GM10266 (cell line): ENCODE measurements around the gene TANGO2.

Experiments
- DNase-seq: peaks from one replicate; pipeline ENCODE4 v3.0.0; 2012; ENCODE audit errors: extremely low spot score
- CTCF ChIP-seq: IDR thresholded peaks from 2 replicates; pipeline ENCODE4 v1.5.1; 2012; ENCODE audit warnings: mild to moderate bottlenecking, low read depth; ENCODE audit not compliant: control insufficient read depth, insufficient read depth; ENCODE audit errors: missing control alignments

The TANGO2 gene

GRCh38 chr22:20115691-20116375 lies 94.9 kb downstream of the TANGO2 start, which contains the start of gene RANBP1:
RANBP1 (plus strand) TSS chr22:20116104; CDS start chr22:20116185, 81 bp downstream.
- no peak for TF ChIP-seq CTCF
- DNase-seq = no peak

GRCh38 chr22:20116376-20116950 lies 95.6 kb downstream of the TANGO2 start:
- TF ChIP-seq CTCF = no peak

More at GRCh38 chr22:20116376-20116950, 95.6 kb downstream of the TANGO2 start:
- DNase-seq = no peak
